EH (cell line): ENCODE measurements around the gene RARB.

ENCODE experiments used
- DNase-seq: peaks from one replicate; pipeline ENCODE4 v3.0.0-alpha.2; 2015; ENCODE audit warnings: low read depth

RARB gene

GRCh38 chr3:25604107-25604805 is 176.2 kb downstream of the RARB start:
- DNase-seq = peak; percentile 92

- DNase-seq = no peak
These were observed 182.1 kb downstream of the RARB start for GRCh38 chr3:25610167-25610566.

- no peak for DNase-seq
These were observed 182.7 kb downstream of the RARB start for GRCh38 chr3:25610779-25611178.

GRCh38 chr3:25611193-25611592 is 183.1 kb downstream of the RARB start:
- DNase-seq = no peak

- DNase-seq = no peak
These were observed 190.0 kb downstream of the RARB start for GRCh38 chr3:25618028-25618427.

GRCh38 chr3:25619382-25619781 is 191.3 kb downstream of the RARB start:
- DNase-seq = no peak

GRCh38 chr3:25620493-25620892 is 192.4 kb downstream of the RARB start:
- DNase-seq = peak; percentile 7

- DNase-seq = no peak
These were observed 193.0 kb downstream of the RARB start for GRCh38 chr3:25621087-25621486.

GRCh38 chr3:25631989-25632388 is 203.9 kb downstream of the RARB start:
- no peak for DNase-seq

- DNase-seq = no peak
These were observed 205.9 kb downstream of the RARB start for GRCh38 chr3:25633919-25634318.

- DNase-seq = no peak
These were observed 207.0 kb downstream of the RARB start for GRCh38 chr3:25635038-25635437.
